ENCODE measurements around the gene TOP1. TPM values are rescaled to one million over a fixed set of nuclear protein-coding genes. Genes with fewer than 3 reads are reported as not detected.
"Not testable (repeated sequence)": the region's sequence is repeated elsewhere in the genome, so short reads cannot be mapped to it uniquely, and the experiment has no call there.

TOP1 gene
- total RNA-seq, 1 experiment from 2014 or later: 21.3 TPM

DNA sequence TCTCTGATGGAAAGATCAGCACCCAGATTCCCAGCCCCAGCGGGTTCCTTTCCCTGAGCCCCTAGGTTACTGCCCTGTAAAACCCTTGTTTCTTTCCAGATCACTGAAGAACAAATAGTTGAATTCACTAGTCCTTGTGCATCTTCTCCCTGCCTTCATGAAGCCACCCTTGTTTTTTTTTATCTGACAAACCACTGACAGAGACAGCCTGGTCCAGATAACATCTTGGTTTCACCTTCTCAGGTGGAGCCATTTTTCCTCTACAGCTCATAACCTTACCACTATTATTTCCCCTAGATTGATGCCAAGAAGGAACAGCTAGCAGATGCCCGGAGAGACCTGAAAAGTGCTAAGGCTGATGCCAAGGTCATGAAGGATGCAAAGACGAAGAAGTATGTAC lies 92.8 kb downstream of the TOP1 start:
- no peaks in the 10 kb centered on the region for H3K9me3 ChIP-seq
- no peaks in the 10 kb centered on the region for H3K27me3 ChIP-seq
- no peak overlapping the region for H3K4me3 ChIP-seq
- DNase-seq: no peak
- H3K36me3 ChIP-seq: peaks cover 92% of the 10 kb centered on the region

DNA sequence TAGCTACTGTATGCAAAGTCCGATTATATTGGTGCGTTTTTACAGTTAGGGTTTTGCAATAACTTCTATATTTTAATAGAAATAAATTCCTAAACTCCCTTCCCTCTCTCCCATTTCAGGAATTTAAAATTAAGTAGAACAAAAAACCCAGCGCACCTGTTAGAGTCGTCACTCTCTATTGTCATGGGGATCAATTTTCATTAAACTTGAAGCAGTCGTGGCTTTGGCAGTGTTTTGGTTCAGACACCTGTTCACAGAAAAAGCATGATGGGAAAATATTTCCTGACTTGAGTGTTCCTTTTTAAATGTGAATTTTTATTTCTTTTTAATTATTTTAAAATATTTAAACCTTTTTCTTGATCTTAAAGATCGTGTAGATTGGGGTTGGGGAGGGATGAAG lies 95.0 kb downstream of the TOP1 start:
- no peak overlapping the region for H3K4me3 ChIP-seq
- H3K9me3 ChIP-seq: no peaks in the 10 kb centered on the region; the same call in 1 of the 2 replicates
- H3K36me3 ChIP-seq: peaks cover 87% of the 10 kb centered on the region
- no peaks in the 10 kb centered on the region for H3K27me3 ChIP-seq
- no peak for DNase-seq

DNA sequence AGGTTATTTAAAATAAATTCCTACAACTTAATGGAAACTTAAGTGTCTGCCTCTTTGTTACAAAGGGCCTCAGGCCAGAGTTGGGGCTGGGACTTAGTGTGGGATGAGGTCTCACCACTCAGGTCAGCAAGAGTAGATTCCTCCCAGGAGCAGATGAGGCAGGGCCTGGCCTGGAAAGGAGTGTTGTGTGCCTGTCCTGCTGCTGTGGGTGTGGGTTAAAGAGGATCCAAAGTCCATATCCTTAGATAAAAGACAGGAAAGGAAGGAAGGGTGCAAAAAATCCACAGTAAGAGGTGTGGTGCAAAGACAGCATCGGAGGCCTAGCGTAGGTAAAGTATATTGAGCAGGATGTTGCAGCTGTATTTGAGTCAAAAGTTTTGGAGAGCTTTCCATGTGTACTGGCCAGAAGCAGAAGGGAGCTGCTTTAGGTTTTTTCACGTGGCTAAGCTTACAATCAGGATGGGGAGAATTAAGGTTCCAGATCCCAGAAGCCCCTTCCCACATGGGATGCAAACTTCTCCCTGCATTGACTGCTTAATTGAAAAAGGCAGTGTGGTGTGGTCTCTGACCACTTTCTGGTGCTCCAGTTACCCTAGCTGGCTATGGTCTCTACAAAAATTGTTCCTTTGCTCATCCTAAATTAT lies 96.0 kb downstream of the TOP1 start:
- H3K4me3 ChIP-seq: no peak overlapping the region
- H3K9me3 ChIP-seq: no peaks in the 10 kb centered on the region; the same call in 1 of the 2 replicates
- H3K36me3 ChIP-seq: peaks cover 83% of the 10 kb centered on the region
- no peak for DNase-seq
- H3K27me3 ChIP-seq: no peaks in the 10 kb centered on the region

DNA sequence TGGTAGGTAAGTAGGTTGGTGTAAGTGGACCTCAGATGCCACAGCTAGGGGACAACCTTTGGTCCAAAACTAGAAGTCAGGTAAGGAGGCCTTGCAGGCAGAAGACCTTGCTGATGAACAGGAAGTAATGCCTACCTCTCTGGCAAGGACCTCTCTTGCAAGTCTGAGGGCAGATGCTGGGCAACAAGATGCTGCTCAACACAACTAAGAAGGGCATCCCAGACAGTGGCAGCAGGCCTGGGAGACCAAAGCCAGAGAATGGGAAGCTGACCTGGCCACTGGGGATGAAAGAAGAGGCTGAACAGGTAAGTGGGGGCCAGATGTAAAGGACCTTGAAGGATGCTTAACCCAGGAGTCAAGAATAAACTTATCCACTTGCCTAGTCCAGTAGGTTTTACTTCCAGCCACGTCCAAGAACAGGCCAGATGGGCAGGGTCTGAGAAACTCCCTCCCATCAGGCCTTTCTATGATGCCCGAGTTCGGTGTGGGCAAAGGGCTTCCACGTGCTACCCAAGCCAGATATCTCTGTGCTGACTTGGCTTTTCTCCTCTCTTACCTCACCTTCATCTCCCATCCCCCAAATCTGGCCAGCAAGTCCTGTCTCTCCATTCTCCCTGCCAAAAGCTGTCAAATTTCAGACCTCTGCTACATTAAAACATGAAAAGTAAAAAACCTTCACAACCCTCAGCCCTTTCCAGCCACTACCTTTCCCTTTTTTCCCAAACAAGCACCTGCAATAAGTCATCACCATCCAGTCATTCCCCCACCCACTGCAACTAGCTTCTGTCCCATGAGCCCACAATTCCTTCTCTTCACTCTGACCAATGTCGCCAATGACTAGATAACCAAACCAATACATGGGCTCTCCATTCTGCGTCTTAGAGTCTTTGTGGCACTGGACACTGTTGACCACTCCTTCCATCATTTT lies 97.2 kb downstream of the TOP1 start:
- no peak for DNase-seq
- H3K4me3 ChIP-seq: no peak overlapping the region
- H3K9me3 ChIP-seq: no peaks in the 10 kb centered on the region; the same call in 1 of the 2 replicates
- peaks cover 79% of the 10 kb centered on the region for H3K36me3 ChIP-seq
- H3K27me3 ChIP-seq: no peaks in the 10 kb centered on the region

DNA sequence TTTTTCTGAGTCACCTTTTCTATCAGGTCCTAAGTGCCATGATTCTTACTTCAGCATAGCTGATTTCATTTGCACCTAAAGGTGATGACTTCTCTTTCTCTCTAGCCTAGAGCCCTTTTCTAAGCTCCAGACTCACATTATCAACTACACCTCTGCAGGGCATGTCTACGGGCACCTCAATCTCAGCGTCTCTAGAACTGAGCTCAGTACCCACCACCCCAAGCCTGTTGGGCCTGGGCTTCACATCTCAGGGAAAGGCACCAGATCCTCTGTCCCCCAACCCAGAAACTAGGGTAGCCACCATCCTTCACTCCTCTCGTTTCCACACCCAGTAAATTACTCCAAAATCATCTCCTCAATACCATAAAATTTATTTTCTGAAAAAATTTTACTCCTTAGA lies 98.1 kb downstream of the TOP1 start:
- Histone ChIP-seq H3K4me3 (no peak overlapping the region), H3K9me3 (no peaks in the 10 kb centered on the region; the same call in 1 of the 2 replicates), H3K36me3 (peaks cover 70% of the 10 kb centered on the region), H3K27me3 (no peaks in the 10 kb centered on the region)
- no peak for DNase-seq

DNA sequence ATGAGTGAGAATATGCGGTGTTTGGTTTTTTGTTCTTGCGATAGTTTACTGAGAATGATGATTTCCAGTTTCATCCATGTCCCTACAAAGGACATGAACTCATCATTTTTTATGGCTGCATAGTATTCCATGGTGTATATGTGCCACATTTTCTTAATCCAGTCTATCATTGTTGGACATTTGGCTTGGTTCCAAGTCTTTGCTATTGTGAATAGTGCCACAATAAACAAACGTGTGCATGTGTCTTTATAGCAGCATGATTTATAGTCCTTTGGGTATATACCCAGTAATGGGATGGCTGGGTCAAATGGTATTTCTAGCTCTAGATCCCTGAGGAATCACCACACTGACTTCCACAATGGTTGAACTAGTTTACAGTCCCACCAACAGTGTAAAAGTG lies 99.7 kb downstream of the TOP1 start:
- not testable (repeated sequence) for H3K4me3 ChIP-seq, H3K9me3 ChIP-seq, H3K27me3 ChIP-seq, DNase-seq
- H3K36me3 ChIP-seq: peaks cover 58% of the 10 kb centered on the region

DNA sequence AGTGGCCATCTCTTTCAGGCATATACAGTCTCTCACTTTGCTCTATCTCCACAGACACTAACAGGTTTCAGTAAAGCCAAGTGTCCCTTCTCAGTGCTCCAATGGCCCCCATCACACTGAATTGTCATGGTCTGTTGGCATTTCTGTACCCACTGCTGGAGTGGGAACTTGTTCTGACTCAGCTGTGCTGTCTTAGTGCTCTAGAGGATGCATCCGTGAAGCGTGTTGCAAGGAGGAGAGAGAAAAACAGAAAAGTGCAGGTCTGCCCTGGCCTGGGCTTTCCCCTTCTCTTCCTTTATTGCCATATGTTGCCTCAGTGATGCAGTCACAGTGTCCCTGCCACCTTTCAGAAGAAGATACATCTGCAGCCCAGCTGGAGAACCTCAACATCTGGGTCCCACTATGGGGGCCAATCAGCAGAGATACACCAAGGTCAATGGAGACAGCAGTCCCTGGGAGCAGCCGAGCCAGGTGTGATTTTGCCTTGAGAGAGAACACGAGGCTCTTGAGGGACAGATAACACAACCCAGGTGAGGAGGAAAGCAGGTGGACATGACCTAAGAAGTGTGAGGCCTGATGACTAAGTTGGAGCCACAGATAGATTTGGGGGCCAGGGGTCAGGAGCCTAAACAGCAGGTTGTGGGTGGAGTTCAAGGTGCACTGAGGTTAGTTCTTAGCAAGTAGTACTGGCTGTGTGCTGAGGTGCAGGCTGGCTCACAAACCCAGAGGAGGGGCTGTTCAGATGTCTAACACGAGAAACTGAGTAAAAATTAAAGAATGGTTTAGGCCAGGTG lies 103.2 kb downstream of the TOP1 start:
- Histone ChIP-seq H3K27me3 (no peaks in the 10 kb centered on the region), H3K9me3 (no peaks in the 10 kb centered on the region; the same call in 1 of the 2 replicates), H3K4me3 (no peak overlapping the region), H3K36me3 (peaks cover 28% of the 10 kb centered on the region)
- DNase-seq: no peak

DNA sequence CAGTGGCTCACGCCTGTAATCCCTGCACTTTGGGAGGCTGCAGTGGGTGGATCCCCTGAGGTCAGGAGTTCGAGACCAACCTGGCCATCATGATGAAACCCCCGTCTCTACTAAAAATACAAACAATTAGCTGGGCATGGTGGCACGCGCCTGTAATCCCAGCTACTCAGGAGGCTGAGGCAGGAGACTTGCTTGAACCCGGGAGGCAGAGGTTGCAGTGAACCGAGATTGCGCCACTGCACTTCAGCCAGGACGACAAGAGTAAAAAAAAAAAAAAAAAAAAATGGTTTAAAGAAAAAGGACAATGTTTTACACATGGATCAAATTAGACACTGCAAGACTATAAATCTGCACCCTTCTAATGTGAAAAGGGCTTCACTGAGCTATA lies 103.8 kb downstream of the TOP1 start:
- H3K9me3 ChIP-seq, H3K27me3 ChIP-seq, DNase-seq, H3K4me3 ChIP-seq: not testable (repeated sequence)
- H3K36me3 ChIP-seq: peaks cover 25% of the 10 kb centered on the region

DNA sequence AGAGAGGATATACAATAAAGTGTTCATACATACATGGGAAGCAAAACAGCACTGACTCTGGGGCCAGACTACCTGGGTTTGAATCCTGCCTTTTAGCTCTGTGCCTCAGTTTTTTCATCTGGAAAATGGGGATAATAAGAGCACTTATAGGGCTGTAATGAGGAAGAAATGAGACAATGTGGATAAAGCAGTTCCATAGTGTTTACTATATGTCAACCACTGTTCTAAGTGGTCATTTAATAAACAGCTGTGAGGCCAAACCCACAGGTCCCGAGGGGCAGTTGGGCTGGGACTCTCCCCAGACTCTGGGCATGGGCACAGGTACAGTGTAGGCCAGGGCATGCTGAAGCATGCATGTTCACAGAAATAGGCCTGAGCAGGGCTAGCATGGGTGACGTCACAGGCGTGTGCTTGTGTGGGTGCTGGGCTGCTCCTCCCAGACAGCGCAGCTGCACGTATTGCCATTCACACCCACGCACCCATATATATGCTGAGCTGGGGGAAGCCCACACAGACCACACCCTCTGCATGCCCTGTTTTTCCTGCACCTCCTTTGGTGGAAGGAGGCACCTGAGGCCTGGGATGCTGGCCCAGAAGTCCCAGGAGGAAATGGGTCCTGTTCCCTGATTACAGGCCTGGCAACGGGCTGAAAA lies 105.2 kb downstream of the TOP1 start:
- Histone ChIP-seq H3K9me3 (no peaks in the 10 kb centered on the region; the same call in 1 of the 2 replicates), H3K27me3 (no peaks in the 10 kb centered on the region), H3K4me3 (no peak overlapping the region), H3K36me3 (peaks cover 16% of the 10 kb centered on the region)
- no peak for DNase-seq

DNA sequence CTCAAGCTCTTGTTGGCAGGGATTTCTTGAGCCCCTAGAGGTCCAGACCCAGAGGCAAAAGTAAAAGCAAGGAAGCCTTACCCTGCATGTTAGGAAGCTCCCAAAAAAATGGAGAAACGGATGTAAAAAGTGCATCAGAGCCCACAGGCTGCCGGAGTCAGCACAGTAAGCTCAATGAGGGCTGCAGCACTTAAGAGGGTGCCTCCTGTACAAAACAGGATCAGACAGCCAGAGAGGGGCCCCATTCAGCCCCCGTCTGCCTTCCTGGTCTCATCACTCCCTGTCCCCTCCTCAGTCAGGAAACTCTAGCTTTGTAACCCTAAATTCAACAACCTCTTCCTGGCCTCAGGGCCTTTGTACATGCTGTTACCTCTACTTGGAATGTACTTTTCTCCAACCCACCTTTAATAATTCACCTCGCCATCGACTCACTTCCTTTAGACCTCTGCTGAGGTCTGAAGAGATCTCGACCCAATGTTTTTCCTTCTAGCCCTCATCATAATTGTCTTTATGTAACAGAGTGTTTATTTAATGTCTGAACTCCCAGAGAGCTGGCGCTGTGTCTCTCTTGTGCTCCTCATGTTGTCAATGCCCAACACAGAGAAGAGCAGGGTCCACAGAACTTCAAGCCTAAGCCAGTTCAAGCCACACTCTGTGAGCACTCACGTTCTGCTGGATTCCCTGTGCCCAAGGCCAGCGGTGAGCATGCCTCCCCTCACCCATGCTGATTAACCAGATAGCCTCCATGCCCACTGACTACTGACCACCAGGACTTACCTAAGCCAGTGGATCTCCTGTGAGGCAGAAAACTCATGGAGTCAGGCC lies 106.0 kb downstream of the TOP1 start:
- Histone ChIP-seq H3K36me3 (peaks cover 12% of the 10 kb centered on the region; the same call in 1 of the 2 replicates), H3K4me3 (no peak overlapping the region), H3K27me3 (no peaks in the 10 kb centered on the region), H3K9me3 (no peaks in the 10 kb centered on the region)
- no peak for DNase-seq

DNA sequence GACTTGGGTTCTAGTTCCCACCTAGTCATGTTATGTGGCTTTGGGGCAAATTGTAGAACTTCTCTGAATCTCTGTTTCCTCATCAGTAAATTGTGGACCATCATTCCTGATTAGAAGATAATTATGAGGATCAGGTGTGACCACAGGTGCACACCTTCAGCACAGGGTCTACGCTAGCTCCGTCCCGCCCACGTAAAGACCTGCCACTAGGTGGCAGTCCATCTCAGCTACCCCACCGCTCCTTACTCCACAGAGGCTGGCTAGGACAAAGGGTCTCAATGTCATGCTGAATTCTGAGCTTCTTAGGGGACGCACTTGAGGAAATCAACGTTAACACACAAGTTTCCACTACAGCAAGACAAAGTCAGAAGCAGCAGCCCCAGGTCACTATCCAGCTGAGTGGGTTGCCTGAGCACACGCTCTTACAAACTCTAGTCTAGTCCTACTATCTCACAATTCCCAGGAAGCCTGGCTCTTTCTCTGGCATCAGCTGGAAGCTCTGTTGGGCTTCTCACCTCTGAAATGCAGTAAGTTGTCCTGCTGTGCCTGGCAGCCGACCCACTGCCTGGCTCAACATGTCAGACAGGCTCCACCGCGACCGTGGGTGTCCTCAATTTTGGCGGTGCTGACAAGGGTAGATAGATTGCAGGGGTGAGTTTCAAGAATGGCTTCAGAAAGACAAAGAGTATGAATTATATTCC lies 106.7 kb downstream of the TOP1 start:
- H3K4me3 ChIP-seq: no peak overlapping the region
- DNase-seq: no peak
- H3K27me3 ChIP-seq: no peaks in the 10 kb centered on the region
- no peaks in the 10 kb centered on the region for H3K9me3 ChIP-seq
- H3K36me3 ChIP-seq: peaks cover 10% of the 10 kb centered on the region; the same call in 1 of the 2 replicates

DNA sequence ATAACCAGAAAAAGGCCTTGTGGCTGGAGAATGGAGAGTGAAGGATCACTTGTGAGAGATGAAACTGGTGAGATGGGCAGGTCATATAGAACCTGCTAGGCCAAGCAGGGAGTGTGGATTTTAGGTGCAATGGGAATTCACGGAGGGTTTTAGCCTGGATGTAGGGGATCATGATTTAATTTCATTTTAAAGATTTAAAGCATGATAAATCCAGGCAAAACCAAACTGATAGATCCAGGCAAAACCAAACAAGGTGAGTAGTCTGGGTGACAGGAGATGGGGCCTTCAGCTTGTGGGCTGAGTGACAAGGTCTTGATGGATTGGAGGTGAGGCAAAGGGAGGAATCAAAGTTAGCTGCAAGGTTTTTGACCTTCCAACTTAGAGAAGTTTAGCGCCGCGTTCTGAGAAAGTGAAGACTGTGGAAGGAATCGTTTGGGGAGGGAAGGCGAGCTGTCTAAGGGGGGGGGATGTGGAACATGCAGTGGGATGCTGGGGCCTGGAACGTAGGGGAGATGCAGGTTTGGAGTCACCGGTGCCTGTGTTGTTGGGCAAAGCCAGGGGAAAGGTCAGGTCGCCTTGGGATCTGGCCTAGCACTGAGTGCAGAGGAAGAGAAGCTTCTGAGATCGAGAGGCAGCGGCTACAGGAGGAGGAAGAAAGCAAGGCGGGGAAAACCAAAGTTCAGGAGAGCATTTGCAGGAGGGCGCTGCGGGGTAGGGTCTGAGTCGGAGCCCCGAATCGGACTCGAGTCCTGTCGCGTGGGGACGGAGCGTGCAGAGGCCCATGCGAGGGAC lies 107.5 kb downstream of the TOP1 start:
- no peak for DNase-seq
- no peaks in the 10 kb centered on the region for H3K9me3 ChIP-seq
- no peaks in the 10 kb centered on the region for H3K27me3 ChIP-seq
- H3K36me3 ChIP-seq: peaks cover 8% of the 10 kb centered on the region; the same call in 1 of the 2 replicates
- peak overlapping the region; percentile 95 for H3K4me3 ChIP-seq

DNA sequence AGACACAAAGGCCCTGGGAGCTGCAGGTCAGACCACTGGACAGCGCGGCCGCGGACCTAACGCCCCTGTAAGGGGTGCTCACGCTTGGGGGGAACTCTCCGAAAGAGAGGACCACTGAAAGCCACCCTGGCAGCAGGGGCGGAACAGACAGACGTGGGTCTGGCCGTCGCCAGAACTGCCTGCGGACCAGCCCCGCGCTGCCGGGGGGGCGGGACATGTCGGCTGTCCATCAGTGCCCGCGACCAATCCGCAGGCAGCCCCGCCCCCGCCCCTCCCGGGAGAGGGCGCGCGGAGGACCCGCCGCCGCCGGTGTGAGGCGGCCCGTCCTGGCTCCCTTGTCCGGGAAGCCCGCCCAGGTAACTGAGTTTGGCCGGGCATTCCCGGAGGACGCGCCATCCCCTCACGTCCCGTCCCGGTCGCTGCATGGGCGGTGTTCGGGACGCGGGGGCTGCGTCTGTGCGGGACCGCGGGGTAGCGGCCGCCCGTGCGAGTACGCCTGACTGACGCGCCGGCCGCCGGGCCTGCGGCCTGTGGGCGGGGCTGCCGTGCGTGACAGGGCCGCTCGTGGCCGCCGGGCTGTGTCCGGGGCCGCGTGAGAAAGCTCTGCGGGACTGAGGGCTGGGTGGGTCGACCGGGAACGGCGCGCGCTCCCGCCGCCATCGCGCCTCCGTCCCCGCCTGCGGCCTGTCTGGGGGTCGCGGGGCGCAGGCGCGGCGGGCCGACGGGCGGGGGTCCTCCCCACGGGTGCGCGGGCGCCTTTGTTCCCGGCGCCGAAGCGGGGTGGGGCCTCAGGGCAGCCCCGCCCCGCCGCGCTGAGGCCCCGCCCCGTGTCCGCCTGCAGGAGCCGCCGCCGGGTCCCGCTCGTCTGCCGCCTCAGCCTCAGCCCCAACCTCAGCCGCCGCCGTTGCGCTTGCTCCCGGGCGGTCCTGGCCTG lies 108.3 kb downstream of the TOP1 start, which contains the start of gene PLCG1:
TSS of gene PLCG1 (plus strand) at position 864 of the 934 bp plus-strand sequence. CDS start 99 bp downstream, outside the sequence.
- peak; percentile 88 for DNase-seq
- H3K9me3 ChIP-seq: no peaks in the 10 kb centered on the region

More for the DNA sequence above, 108.3 kb downstream of the TOP1 start, which contains the start of gene PLCG1:
- Histone ChIP-seq H3K36me3 (peaks cover 6% of the 10 kb centered on the region; the same call in 1 of the 2 replicates), H3K4me3 (peak within 1 kb of the TSS; percentile 95), H3K27me3 (no peaks in the 10 kb centered on the region)

Data from MG63 (cell line).